GM12874 (cell line): ENCODE data around the gene CCDC150.

ENCODE experiments used
- TF ChIP-seq, protein P1 (sequence below): IDR thresholded peaks from 2 replicates; pipeline ENCODE4 v1.5.1; 2011; ENCODE audit warnings: low read depth, mild to moderate bottlenecking, control low read depth, low read length, moderate library complexity; ENCODE audit not compliant: insufficient read depth

Gene CCDC150

DNA sequence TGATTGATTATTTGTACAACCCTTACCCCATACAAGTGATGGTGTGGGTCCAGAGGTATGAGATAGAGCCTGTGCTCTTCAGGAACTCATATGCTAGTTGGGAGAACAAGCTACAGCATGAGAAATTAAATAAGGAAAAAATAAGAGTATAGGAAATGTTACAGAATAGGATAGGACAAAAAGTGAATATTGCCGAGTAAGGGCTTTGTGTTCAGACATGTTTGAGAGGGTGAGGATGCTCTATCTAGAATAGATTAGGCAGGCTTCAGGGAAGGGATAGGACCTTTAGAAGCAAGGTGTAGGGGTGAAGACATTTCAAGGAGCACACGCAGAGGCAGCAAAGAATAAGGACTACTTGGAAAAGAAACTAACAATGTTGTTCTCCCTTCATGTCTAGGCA, 17.8 kb downstream of the CCDC150 start:
- TF ChIP-seq, protein P1, sequence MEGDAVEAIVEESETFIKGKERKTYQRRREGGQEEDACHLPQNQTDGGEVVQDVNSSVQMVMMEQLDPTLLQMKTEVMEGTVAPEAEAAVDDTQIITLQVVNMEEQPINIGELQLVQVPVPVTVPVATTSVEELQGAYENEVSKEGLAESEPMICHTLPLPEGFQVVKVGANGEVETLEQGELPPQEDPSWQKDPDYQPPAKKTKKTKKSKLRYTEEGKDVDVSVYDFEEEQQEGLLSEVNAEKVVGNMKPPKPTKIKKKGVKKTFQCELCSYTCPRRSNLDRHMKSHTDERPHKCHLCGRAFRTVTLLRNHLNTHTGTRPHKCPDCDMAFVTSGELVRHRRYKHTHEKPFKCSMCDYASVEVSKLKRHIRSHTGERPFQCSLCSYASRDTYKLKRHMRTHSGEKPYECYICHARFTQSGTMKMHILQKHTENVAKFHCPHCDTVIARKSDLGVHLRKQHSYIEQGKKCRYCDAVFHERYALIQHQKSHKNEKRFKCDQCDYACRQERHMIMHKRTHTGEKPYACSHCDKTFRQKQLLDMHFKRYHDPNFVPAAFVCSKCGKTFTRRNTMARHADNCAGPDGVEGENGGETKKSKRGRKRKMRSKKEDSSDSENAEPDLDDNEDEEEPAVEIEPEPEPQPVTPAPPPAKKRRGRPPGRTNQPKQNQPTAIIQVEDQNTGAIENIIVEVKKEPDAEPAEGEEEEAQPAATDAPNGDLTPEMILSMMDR: no peak

DNA sequence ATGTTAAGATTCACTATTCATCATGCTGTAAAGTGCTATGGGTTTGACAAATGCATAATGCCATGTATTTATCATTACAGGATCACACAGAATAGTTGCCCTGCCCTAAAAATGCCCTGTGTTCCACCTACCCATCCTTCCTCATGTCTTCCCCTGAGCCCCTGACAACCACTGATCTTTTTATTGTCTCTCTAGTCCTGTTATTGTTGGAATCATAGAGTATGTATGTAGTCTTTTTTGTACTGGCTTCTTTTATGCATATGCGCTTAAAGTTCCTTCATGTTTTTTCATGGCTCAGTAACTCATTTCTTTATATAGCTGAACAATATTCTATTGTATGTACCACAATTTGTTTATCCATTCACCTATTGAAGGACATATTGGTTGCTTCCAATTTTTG, 20.3 kb downstream of the CCDC150 start:
- TF ChIP-seq, protein P1: no peak

DNA sequence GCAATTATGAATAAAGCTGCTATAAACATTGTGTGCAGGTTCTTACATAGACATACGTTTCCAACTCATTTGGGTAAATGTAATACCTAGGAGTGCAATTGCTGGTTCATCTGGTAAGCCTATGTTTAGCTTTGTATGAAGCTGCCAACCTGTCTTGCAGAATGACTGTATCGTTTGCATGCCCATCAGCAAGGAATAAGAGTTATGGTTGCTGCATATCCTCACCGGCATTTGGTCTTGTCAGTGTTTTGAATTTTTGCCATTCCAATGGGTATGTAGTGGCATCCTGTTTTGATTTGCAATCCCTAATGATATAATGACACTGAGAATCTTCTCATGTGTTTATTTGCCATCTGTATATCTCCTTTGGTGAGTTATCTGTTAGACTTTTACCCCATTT, 20.7 kb downstream of the CCDC150 start:
- TF ChIP-seq, protein P1: no peak

DNA sequence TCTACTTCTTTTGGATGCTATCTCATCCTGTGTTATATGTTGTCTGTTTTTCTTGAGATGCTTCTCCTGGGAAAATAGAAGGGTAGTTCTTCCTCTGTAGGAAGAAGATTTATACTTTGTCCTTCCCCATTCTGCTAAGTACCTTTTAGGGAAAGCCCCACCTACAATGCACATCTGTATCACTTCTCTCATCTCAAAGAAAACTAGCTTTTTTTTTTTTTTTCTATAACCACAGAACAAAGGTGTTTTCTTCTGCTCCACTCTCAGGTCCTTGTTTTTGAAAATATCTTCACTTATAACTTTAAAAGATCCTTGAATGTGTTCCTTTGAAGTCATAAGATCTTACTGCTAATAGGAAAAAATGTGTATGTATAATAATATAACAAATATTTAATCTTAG, 30.8 kb downstream of the CCDC150 start:
- TF ChIP-seq, protein P1: no peak

DNA sequence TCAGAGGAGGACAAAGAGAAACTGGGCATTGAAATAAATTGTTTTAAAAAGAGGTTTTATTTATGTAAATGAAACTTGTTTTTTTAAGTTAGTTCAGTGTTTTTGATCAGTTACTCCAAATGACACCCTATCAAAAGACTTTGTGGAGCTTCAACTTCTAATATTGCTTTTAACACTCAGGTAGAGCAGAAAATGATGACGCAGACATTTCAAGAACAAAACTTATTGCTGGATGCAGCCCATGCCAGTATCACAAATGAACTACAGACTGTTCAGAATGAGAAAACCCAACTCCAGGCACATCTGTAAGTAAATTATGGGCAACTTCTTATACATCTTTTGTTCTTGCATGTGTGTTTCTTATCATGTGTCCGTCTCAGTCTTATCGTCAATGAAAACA, 36.4 kb downstream of the CCDC150 start:
- TF ChIP-seq, protein P1: no peak

DNA sequence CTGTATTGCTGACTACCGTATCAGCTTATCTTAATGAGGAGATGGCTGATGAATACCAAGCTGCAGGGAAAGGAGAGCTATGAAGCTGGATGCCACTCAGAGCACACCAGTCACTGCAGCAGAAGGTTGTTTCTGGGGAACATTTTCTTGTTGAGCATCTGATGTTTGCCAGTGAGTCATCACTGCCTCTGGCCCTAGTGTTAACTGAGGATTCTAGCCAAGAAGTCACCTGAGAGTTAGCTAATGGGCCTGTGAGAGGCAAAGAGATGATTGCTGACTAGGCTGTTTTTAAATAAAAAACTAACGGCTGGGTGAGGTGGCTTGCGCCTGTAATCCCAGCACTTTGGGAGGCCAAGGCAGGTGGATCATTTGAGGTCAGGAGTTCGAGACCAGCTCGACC, 37.9 kb downstream of the CCDC150 start:
- TF ChIP-seq, protein P1: no peak

DNA sequence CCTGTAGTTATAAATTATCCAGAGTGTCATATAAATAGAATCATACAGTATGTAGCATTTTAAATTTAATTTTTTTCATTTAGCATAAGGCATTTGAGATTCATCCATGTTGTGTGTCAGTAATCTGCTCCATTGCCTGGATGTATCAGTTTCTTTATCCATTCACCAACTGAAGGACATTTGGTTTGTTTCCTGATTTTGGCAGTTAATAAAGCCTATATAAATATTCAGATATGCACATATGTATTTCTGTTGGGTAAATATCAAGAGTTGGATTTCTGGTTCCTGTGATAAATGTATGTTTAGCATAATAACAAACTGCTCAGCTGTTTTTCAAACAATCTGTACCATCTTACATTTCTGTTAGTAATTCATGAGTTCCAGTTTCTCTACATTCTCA, 39.9 kb downstream of the CCDC150 start:
- TF ChIP-seq, protein P1: no peak

DNA sequence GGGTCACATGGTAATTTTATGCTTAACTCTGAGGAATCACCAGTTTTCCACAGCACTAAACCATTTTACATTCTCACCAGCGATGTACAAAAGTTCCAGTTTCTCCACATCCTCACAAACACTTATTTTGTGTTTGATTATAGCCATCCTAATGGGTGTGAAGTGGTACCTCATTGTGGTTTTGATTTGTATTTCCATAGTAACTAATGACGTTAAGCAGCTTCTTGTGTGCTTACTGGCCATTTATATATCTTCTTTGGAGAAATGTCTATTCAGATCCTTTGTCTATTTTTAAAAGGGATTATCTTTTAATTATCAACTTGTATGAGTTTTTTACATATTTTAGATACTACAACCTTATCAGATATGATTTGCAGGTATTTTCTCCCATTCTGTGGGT, 42.0 kb downstream of the CCDC150 start:
- TF ChIP-seq, protein P1: no peak
